H9 (cell line): ENCODE data around the gene GAGE13. TPM values are rescaled to one million over a fixed set of nuclear protein-coding genes. Genes with fewer than 3 reads are reported as not detected.
"Not testable (repeated sequence)": the region's sequence is repeated elsewhere in the genome, so short reads cannot be mapped to it uniquely, and the experiment has no call there.

Experiments
- DNase-seq: peaks from one replicate; pipeline ENCODE4 v3.0.0-alpha.2; 2017
- H2AFZ ChIP-seq: one replicate; pipeline ENCODE4 v1.6.1; 2013; ENCODE audit warnings: mild to moderate bottlenecking, low read length, control low read depth, moderate library complexity
- H2AK5ac ChIP-seq: 2 replicates; pipeline ENCODE4 v1.6.1; 2013; ENCODE audit warnings: low read length, control low read depth, mixed read lengths; ENCODE audit not compliant: insufficient read length
- H2BK120ac ChIP-seq: one replicate; pipeline ENCODE4 v1.6.1; 2013; ENCODE audit warnings: low read depth, mild to moderate bottlenecking, low read length, control low read depth, inconsistent platforms; ENCODE audit not compliant: poor library complexity, severe bottlenecking
- H2BK12ac ChIP-seq: 2 replicates; pipeline ENCODE4 v1.6.1; 2013; ENCODE audit warnings: low read length, control low read depth, mixed read lengths, low read depth; ENCODE audit not compliant: insufficient read length
- H2BK15ac ChIP-seq: 2 replicates; pipeline ENCODE4 v1.6.1; 2013; ENCODE audit warnings: low read depth, low read length, control low read depth
- H2BK20ac ChIP-seq: one replicate; pipeline ENCODE4 v1.6.1; 2013; ENCODE audit warnings: low read depth, mild to moderate bottlenecking, low read length, control low read depth, inconsistent platforms; ENCODE audit not compliant: poor library complexity, severe bottlenecking
- H2BK5ac ChIP-seq: 2 replicates; pipeline ENCODE4 v1.6.1; 2013; ENCODE audit warnings: low read length, control low read depth, mixed read lengths; ENCODE audit not compliant: insufficient read length
- H3K14ac ChIP-seq: 2 replicates; pipeline ENCODE4 v1.6.1; 2013; ENCODE audit warnings: low read length, control low read depth; ENCODE audit not compliant: insufficient read depth
- H3K18ac ChIP-seq: 2 replicates; pipeline ENCODE4 v1.6.1; 2013; ENCODE audit warnings: low read depth, mild to moderate bottlenecking, mixed read lengths, low read length, control low read depth; ENCODE audit not compliant: insufficient read length
- H3K23ac ChIP-seq: 2 replicates; pipeline ENCODE4 v1.6.1; 2013; ENCODE audit warnings: low read length, control low read depth, mixed read lengths, low read depth; ENCODE audit not compliant: insufficient read length
- H3K23me2 ChIP-seq: 2 replicates; pipeline ENCODE4 v1.6.1; 2013; ENCODE audit warnings: low read depth, mild to moderate bottlenecking, mixed read lengths, low read length, control low read depth; ENCODE audit not compliant: insufficient read length, poor library complexity, severe bottlenecking
- H3K27ac ChIP-seq: 2 replicates; pipeline ENCODE4 v1.5.1; 2013; ENCODE audit warnings: low read length, control low read depth, mixed read lengths, low read depth; ENCODE audit not compliant: insufficient read length
- H3K27me3 ChIP-seq: 2 replicates; pipeline ENCODE4 v1.6.1; 2013; ENCODE audit warnings: low read length, control low read depth, inconsistent platforms; ENCODE audit not compliant: insufficient read depth
- H3K4ac ChIP-seq: 2 replicates; pipeline ENCODE4 v1.6.1; 2013; ENCODE audit warnings: low read depth, mild to moderate bottlenecking, control low read depth, inconsistent platforms, low read length, moderate library complexity
- H3K4me1 ChIP-seq: 2 replicates; pipeline ENCODE4 v1.6.1; 2013; ENCODE audit warnings: low read length, control low read depth, inconsistent platforms; ENCODE audit not compliant: insufficient read depth
- H3K4me2 ChIP-seq: 2 replicates; pipeline ENCODE4 v1.6.1; 2013; ENCODE audit warnings: low read length, control low read depth, mixed read lengths; ENCODE audit not compliant: insufficient read length, insufficient read depth
- H3K56ac ChIP-seq: 2 replicates; pipeline ENCODE4 v1.6.1; 2013; ENCODE audit warnings: low read depth, mild to moderate bottlenecking, mixed read lengths, low read length, control low read depth; ENCODE audit not compliant: insufficient read length
- H3K79me1 ChIP-seq: 2 replicates; pipeline ENCODE4 v1.6.1; 2013; ENCODE audit warnings: low read depth, mild to moderate bottlenecking, moderate library complexity, low read length, control low read depth, inconsistent platforms; ENCODE audit not compliant: insufficient read depth, poor library complexity, severe bottlenecking
- H3K79me2 ChIP-seq: 2 replicates; pipeline ENCODE4 v1.6.1; 2013; ENCODE audit warnings: low read length, control low read depth, inconsistent platforms; ENCODE audit not compliant: insufficient read depth
- H3K9ac ChIP-seq: 2 replicates; pipeline ENCODE4 v1.6.1; 2013; ENCODE audit warnings: low read length, control low read depth, mixed read lengths; ENCODE audit not compliant: insufficient read length; ENCODE audit errors: extremely low read depth
- H3K9me3 ChIP-seq: one replicate; pipeline ENCODE4 v1.6.1; 2013; ENCODE audit warnings: low read depth, low read length, inconsistent platforms; ENCODE audit not compliant: control insufficient read depth
- H3T11ph ChIP-seq: one replicate; pipeline ENCODE4 v1.6.1; 2013; ENCODE audit warnings: mild to moderate bottlenecking, low read length, control low read depth, inconsistent platforms
- H4K20me1 ChIP-seq: one replicate; pipeline ENCODE4 v1.6.1; 2013; ENCODE audit not compliant: control insufficient read depth, insufficient read length, insufficient read depth
- H4K5ac ChIP-seq: 2 replicates; pipeline ENCODE4 v1.6.1; 2013; ENCODE audit warnings: low read depth, mild to moderate bottlenecking, mixed read lengths, low read length, control low read depth; ENCODE audit not compliant: insufficient read length
- H4K8ac ChIP-seq: replicated peaks from 2 replicates; pipeline ENCODE4 v1.6.1; 2013; ENCODE audit warnings: low read length, control low read depth, mixed read lengths, low read depth; ENCODE audit not compliant: insufficient read length
- H4K91ac ChIP-seq: 2 replicates; pipeline ENCODE4 v1.6.1; 2013; ENCODE audit warnings: low read depth, mild to moderate bottlenecking, moderate library complexity, mixed read lengths, low read length, control low read depth; ENCODE audit not compliant: insufficient read length
- H3K27ac Mint-ChIP-seq, 3 experiments: 2 replicates in 2 of 3; 3 replicates in 1 of 3; pipeline ENCODE4 v1.8.0; 2020 to 2021; ENCODE audit warnings: mixed read lengths in 3 of 3, mild to moderate bottlenecking in 1 of 3, moderate library complexity in 1 of 3
- H3K27me3 Mint-ChIP-seq: 2 replicates; pipeline ENCODE4 v1.8.0; 2021; ENCODE audit warnings: low read depth, mild to moderate bottlenecking, moderate library complexity, mixed read lengths
- H3K36me3 Mint-ChIP-seq, 3 experiments: 2 replicates in 2 of 3; 3 replicates in 1 of 3; pipeline ENCODE4 v1.8.0; 2020 to 2021; ENCODE audit warnings: low read depth in 3 of 3, mixed read lengths in 3 of 3; ENCODE audit not compliant: insufficient read depth in 1 of 3
- H3K4me1 Mint-ChIP-seq, 2 experiments: 2 replicates each; pipeline ENCODE4 v1.8.0; 2020; ENCODE audit warnings: mixed read lengths in 2 of 2
- H3K4me3 Mint-ChIP-seq, 2 experiments: 2 replicates in 1 of 2; 3 replicates in 1 of 2; pipeline ENCODE4 v1.8.0; 2020 to 2021; ENCODE audit warnings: mild to moderate bottlenecking in 2 of 2, mixed read lengths in 2 of 2, moderate library complexity in 1 of 2
- H3K9me3 Mint-ChIP-seq, 2 experiments: 2 replicates in 1 of 2; 3 replicates in 1 of 2; pipeline ENCODE4 v1.8.0; 2020; ENCODE audit warnings: mild to moderate bottlenecking in 2 of 2, mixed read lengths in 2 of 2, moderate library complexity in 1 of 2
- WGBS: extraction: QIAGEN DNeasy Blood & Tissue Kit; methylation state at CpG from one replicate; pipeline ENCODE4 v1.1.7; 2013; ENCODE audit warnings: missing lambda C conversion rate, low lambda C conversion rate, mixed read lengths; ENCODE audit not compliant: insufficient read length; ENCODE audit errors: extremely low coverage; 5-methylcytosine and 5-hydroxymethylcytosine counted together
- total RNA-seq: library from RNA; stranded (reverse); gene quantifications from 2 replicates; pipeline ENCODE4 v1.2.1, GENCODE V29; 2021

The GAGE13 gene
- total RNA-seq, 1 experiment from 2014 or later: not detected

DNA sequence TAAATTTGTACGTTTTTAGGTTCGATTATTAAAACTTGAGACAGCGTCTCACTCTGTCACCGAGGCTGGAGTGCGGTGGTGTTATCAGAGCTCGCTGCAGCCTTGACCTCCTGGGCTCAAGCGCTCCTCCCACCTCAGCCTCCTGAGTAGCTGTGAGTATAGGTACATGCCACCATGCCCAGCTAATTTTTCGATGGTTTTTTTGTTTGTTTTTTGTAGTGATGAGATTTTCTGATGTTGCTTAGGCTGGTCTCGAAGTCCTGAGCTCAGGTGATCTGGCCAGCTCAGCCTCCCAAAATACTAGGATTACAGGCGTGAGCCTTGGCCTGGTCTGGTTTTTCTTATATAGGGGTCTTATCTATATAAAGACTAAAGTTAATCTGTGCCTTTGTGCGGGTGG, 961 bp upstream of the GAGE13 start:
- not testable (repeated sequence) for H3K23me2 ChIP-seq, H2BK12ac ChIP-seq, DNase-seq, H4K20me1 ChIP-seq, H3K4me1 Mint-ChIP-seq, H3K4ac ChIP-seq, H3K56ac ChIP-seq, H2BK120ac ChIP-seq, H4K8ac ChIP-seq, H4K5ac ChIP-seq, H2BK20ac ChIP-seq, H3K27me3 ChIP-seq, H3K14ac ChIP-seq, H3K9me3 ChIP-seq, H3K4me2 ChIP-seq, H2BK15ac ChIP-seq, H4K91ac ChIP-seq, H3K4me1 ChIP-seq, H3K18ac ChIP-seq, H3T11ph ChIP-seq, H2AK5ac ChIP-seq, H3K27ac Mint-ChIP-seq, H2BK5ac ChIP-seq, H3K79me1 ChIP-seq, H3K9ac ChIP-seq, H3K9me3 Mint-ChIP-seq, H2AFZ ChIP-seq, H3K23ac ChIP-seq, H3K27ac ChIP-seq, H3K4me3 Mint-ChIP-seq, H3K27me3 Mint-ChIP-seq, H3K36me3 Mint-ChIP-seq, H3K79me2 ChIP-seq
- WGBS: no CpG with 5 or more reads among the region's 11 CpGs

- not testable (repeated sequence) for H3K27ac ChIP-seq, H4K8ac ChIP-seq, H3K27ac Mint-ChIP-seq, H3K4me1 ChIP-seq, H3K36me3 Mint-ChIP-seq, H2BK20ac ChIP-seq, H2AK5ac ChIP-seq, H3K9me3 Mint-ChIP-seq, H3K79me1 ChIP-seq, H3K9ac ChIP-seq, H4K5ac ChIP-seq, H3K4me2 ChIP-seq, DNase-seq, H3K9me3 ChIP-seq, H3K4me1 Mint-ChIP-seq, H2BK120ac ChIP-seq, H3K18ac ChIP-seq, H3K4me3 Mint-ChIP-seq, H3T11ph ChIP-seq, H2AFZ ChIP-seq, H4K20me1 ChIP-seq, H3K27me3 Mint-ChIP-seq, H2BK12ac ChIP-seq, H3K79me2 ChIP-seq, H2BK15ac ChIP-seq, H3K4ac ChIP-seq, H3K27me3 ChIP-seq, H3K23me2 ChIP-seq, H3K14ac ChIP-seq, H4K91ac ChIP-seq, H3K23ac ChIP-seq, H3K56ac ChIP-seq, H2BK5ac ChIP-seq
- WGBS: no CpG with 5 or more reads among the region's 26 CpGs
Observed at GRCh38 chrX:49331841-49332240, 459 bp downstream of the GAGE13 start.
